ENCODE measurements around the gene CD6. TPM values are rescaled to one million over a fixed set of nuclear protein-coding genes. Genes with fewer than 3 reads are reported as not detected.

CD6 gene
- total RNA-seq, 1 donor from 2014 or later, result 327 TPM

DNA sequence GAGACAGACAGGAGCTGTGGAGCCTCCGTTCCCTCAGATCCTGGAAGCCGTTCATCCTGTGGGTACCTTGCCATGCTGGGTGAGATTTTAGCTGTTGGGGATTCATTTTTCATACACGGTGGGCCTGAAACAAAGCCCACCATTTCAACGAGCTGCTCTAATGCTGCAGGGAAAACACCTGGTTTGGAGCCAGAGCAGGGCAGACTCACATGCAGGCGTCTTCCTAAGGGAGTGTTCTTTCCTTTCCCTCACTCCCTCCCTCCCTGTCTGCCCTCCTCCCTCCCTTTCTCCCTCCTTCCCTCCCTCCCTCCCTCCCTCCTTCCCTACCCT, 52.5 kb downstream of the CD6 start:
- Mint-ChIP-seq H3K4me3 (ENCODE audit: low read depth) (no peak overlapping the region), H3K4me1 (ENCODE audit: low read depth) (peaks cover 87% of the 10 kb centered on the region), H3K27ac (peak overlapping the region; percentile 92), H3K36me3 (ENCODE audit: low read depth) (peaks cover 72% of the 10 kb centered on the region), H3K9me3 (no peaks in the 10 kb centered on the region), H3K27me3 (ENCODE audit: low read depth) (no peaks in the 10 kb centered on the region)
- intact Hi-C loops (cut with micrococcal nuclease), result loop anchor here (2.0 kb wide), 3 partner anchors 17 to 53 kb away; partner anchors contain the start of gene CD6
- no peak for DNase-seq (ENCODE audit: low spot score)

DNA sequence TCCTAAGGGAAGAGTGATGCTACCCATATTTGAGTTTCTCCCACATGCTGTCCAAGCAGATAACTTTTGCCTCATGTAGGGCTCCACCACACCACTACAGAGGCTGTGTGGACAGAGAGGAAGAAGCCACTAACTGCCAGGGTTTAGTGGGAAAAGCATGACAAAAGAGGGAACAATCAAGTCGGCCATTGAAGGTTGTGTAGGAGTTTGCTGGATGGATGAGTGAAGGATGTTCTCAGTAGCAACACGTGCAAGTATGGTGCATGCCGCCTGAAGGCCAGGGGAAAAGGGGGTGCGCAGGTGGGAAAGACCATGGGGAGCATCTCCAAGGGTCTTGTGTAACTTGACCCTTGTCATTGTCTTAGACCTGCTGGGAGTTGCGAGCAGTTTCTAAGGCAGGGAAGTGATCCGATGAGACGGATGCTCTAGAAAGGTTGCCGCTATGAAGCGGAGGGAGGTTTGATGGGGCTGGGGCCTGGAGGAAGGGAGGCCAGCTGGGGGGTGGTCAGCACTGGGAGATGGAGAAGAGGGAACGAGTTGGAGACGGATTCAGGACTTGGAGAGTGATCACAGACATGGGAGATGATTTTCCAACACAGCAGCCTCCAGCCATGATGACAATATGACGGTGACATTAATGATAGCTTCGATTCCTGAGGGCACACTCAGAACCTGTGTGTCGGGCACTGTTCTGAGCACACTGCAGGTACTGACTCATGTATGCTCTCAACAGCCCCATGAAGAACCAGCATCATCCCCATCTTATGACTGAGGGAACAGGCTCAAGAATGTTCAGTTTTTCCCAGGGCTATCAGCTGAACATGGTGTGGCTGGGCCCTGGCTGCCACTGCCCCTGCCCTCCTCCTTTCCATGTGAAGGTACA, 53.7 kb downstream of the CD6 start:
- intact Hi-C loops (cut with micrococcal nuclease), result loop anchor here (1.0 kb wide), 1 partner anchor 36 kb away; no protein-coding TSS in a partner anchor
- Mint-ChIP-seq H3K27me3 (ENCODE audit: low read depth) (no peaks in the 10 kb centered on the region), H3K4me1 (ENCODE audit: low read depth) (peaks cover 91% of the 10 kb centered on the region), H3K27ac (peak overlapping the region; percentile 80), H3K4me3 (ENCODE audit: low read depth) (peak overlapping the region; percentile 84), H3K9me3 (no peaks in the 10 kb centered on the region), H3K36me3 (ENCODE audit: low read depth) (peaks cover 73% of the 10 kb centered on the region)
- DNase-seq (ENCODE audit: low spot score), result no peak

DNA sequence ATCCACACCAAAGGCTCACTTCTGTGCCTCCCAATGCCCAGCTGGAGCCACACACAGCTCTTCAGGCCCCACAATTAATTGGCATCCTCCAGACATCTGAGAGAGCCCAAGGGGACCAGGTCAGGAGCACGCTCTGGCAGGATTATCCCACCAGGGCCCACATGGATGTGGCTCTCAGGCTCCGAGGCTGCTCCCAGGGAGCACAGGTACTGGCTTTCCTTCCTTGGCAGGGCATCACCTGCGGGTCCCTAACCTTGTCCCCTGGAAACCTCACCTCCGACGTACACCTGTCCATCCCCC, 54.3 kb downstream of the CD6 start:
- Mint-ChIP-seq H3K27ac (peak overlapping the region; percentile 80), H3K4me1 (ENCODE audit: low read depth) (peaks cover 87% of the 10 kb centered on the region), H3K9me3 (no peaks in the 10 kb centered on the region), H3K27me3 (ENCODE audit: low read depth) (no peaks in the 10 kb centered on the region), H3K36me3 (ENCODE audit: low read depth) (peaks cover 73% of the 10 kb centered on the region), H3K4me3 (ENCODE audit: low read depth) (peak overlapping the region; percentile 84)
- no peak for DNase-seq (ENCODE audit: low spot score)
- intact Hi-C loops (cut with micrococcal nuclease), result loop anchor here (1.0 kb wide), 3 partner anchors 12 to 36 kb away; no protein-coding TSS in a partner anchor

DNA sequence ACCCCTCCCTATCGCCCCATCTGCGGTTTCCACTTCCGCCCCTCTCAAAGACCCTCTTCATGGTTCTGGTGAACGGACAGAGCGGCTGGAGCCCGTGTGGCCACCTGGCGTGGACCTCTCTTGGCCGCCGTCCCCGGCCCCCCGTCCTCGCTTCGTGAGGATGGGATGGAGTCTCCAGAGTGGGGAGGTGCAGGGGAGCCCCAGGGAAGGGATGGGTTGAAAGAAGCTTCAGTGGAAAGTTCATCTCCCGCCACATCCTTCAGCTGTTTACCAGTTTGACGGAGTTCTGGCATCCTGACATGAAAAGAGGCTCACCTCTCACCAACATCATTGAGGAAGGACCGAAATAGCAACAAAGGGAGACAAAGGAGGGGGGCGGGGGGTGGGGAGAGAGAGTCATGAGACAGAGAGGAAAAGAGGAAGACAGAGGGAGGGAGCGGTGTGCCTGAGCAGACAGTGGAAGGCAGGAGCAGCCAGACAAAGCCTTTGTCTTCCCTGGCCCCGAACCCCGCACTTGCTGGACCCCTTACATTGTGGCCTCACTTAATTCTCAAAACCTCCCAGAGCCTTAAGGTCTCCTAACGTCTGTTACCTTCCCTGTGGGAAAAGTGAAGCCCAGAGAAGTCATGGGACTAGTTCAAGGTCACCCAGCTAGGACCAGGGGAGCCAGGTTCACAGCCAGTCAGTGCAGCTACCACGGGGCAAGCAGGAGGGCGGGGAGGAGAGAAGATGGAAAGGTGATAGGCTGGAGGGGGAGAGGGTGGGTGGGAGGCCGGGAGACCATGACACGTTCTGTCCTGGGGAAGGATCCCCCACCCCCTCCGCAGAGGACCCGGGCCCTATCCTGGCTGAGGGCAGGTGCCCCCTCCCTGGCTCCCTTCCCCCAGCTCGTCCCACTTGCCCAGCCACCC, 54.9 kb downstream of the CD6 start:
- intact Hi-C loops (cut with micrococcal nuclease), result loop anchor here (1.0 kb wide), 2 partner anchors 11 to 16 kb away; no protein-coding TSS in a partner anchor

DNA sequence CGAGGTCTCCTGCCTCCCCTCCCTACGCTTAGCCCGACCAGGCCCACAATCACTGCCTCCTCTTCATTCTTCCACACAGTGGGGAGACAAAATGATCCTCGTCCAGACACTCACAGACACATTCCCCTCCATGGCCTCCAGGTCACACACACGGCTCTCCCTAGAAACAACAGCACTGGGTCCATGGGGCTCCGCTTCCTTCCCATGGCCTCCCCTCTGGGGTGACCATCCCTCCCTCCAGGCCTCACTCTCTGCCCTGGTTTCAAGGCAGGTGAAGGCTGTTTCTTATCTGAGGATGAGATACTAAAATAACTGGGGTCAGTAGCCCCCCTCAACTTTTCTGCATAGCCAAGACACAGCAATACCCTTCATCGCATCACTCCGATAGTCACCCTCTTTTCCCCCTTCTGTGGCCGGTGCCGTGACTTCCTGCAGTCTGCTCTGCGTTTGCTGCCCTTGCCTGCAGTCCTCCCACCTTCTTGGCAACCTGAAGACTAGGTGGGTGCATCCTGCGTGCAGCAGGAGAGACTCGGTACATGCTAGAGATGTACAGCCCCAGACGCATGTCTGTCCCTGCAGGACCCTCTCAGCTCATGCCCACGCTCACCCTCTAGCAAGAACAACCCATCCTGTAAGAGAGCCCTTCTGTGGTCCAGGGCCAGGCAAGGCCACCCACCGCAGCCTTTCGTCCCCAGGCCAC, 55.8 kb downstream of the CD6 start:
- intact Hi-C loops (cut with micrococcal nuclease), result no loop called here

More for the DNA sequence above, 54.9 kb downstream of the CD6 start:
- Mint-ChIP-seq H3K4me3 (ENCODE audit: low read depth) (peak overlapping the region; percentile 84), H3K36me3 (ENCODE audit: low read depth) (peaks cover 71% of the 10 kb centered on the region), H3K27ac (peak overlapping the region; percentile 94), H3K9me3 (no peaks in the 10 kb centered on the region), H3K4me1 (ENCODE audit: low read depth) (peaks cover 82% of the 10 kb centered on the region), H3K27me3 (ENCODE audit: low read depth) (no peaks in the 10 kb centered on the region)
- peak; percentile 59 for DNase-seq (ENCODE audit: low spot score)

DNA sequence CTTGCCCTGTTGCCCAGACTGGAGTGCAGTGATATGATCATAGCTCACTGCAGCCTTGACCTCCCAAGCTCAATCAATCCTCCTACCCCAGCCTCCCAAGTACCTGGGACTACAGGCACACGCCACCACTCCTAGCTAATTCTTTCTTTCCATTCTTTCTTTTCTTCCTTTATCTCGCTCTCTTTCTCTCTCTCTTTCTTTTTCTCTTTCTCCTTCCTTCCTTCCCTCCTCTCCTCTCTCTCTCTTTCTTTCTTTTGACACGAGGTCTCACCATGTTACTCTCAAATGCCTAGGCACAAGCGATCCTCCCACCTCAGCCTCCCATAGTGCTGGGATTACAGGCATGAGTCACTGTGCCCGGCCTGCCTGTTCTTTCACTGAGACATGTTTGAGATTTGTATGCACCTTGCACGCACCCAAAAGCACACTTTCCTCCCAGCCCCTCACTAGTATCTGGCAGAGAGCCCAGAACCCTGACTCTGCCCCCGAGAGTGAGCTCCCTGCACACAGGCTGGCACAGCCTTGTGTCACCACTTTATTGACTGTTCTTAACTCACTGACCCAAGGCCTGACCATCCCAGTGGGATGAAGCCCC, 56.8 kb downstream of the CD6 start:
- Mint-ChIP-seq H3K27me3 (ENCODE audit: low read depth) (no peaks in the 10 kb centered on the region), H3K4me1 (ENCODE audit: low read depth) (peaks cover 75% of the 10 kb centered on the region), H3K27ac (peak overlapping the region; percentile 94), H3K4me3 (ENCODE audit: low read depth) (peak overlapping the region; percentile 84), H3K9me3 (no peaks in the 10 kb centered on the region), H3K36me3 (ENCODE audit: low read depth) (peaks cover 74% of the 10 kb centered on the region)
- DNase-seq (ENCODE audit: low spot score), result no peak
- intact Hi-C loops (cut with micrococcal nuclease), result loop anchor here (1.0 kb wide), 1 partner anchor 27 kb away; no protein-coding TSS in a partner anchor

More for the DNA sequence above, 55.8 kb downstream of the CD6 start:
- Mint-ChIP-seq H3K9me3 (no peaks in the 10 kb centered on the region), H3K27me3 (ENCODE audit: low read depth) (no peaks in the 10 kb centered on the region), H3K4me1 (ENCODE audit: low read depth) (peaks cover 78% of the 10 kb centered on the region), H3K36me3 (ENCODE audit: low read depth) (peaks cover 72% of the 10 kb centered on the region), H3K27ac (peak overlapping the region; percentile 94), H3K4me3 (ENCODE audit: low read depth) (peak overlapping the region; percentile 84)
- no peak for DNase-seq (ENCODE audit: low spot score)

DNA sequence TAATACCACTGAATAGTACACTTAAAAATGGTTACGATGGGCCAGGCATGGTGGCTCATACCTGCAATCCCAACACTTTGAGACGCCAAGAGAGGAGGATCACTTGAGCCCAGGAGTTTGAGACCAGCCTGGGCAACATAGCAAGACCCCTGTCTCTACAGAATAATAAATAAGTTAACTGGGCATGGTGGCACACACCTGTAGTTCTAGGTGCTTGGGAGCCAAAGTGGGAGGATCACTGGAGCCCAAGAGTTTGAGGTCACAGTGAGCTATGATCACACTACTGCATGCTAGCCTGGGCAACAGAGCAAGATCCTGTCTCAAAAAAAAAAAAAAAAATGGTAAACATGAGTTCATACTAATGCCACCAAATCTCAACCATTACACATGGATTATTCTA, 61.3 kb downstream of the CD6 start:
- H3K36me3 Mint-ChIP-seq (ENCODE audit: low read depth), result peaks cover 85% of the 10 kb centered on the region
- H3K27ac Mint-ChIP-seq, result no peak overlapping the region
- H3K4me3 Mint-ChIP-seq (ENCODE audit: low read depth), result no peak overlapping the region
- no peak for DNase-seq (ENCODE audit: low spot score)
- intact Hi-C loops (cut with micrococcal nuclease), result no loop called here
- no peaks in the 10 kb centered on the region for H3K9me3 Mint-ChIP-seq
- H3K4me1 Mint-ChIP-seq (ENCODE audit: low read depth), result peaks cover 65% of the 10 kb centered on the region
- no peaks in the 10 kb centered on the region for H3K27me3 Mint-ChIP-seq (ENCODE audit: low read depth)

DNA sequence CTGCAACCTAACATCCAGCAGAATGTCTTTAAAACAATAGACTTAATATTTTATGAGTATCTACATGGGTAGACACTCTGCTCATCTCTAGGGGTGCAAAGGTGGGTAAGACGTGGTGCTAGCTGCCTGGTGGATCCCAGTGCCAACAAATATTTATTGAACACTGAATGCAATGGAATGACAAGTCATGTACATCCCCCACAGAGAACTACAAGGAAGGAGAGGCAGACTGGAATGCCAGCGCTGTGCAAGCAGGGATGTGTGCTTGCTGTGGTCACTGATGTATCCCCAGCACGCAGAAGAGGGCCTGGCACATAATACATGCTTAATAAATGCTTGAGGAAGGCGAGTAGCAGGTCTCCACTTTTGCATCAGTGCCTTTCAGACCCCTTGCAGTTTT, 61.9 kb downstream of the CD6 start:
- peaks cover 61% of the 10 kb centered on the region for H3K4me1 Mint-ChIP-seq (ENCODE audit: low read depth)
- H3K9me3 Mint-ChIP-seq, result no peaks in the 10 kb centered on the region
- peak overlapping the region; percentile 60 for H3K27ac Mint-ChIP-seq
- peaks cover 82% of the 10 kb centered on the region for H3K36me3 Mint-ChIP-seq (ENCODE audit: low read depth)
- H3K4me3 Mint-ChIP-seq (ENCODE audit: low read depth), result no peak overlapping the region
- no peak for DNase-seq (ENCODE audit: low spot score)
- intact Hi-C loops (cut with micrococcal nuclease), result no loop called here
- H3K27me3 Mint-ChIP-seq (ENCODE audit: low read depth), result no peaks in the 10 kb centered on the region

DNA sequence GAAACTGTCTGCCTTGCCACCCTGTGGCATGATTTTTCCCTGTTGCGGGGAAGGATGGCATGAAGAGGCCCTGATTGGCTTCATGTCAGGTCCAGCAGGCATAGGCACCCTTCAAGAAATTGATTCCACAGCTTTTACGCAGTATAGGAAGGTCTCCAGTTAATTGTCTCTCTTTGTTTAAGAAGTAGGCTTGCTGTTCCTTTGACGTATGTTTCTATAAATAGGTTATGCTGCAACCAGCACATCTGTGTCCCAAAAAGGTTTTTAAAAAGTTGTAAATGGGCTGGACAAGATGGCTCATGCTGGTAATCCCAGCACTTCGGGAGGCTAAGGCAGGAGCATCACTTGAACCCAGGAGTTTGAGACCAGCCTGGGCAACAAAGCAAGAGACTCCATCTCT, 62.6 kb downstream of the CD6 start:
- no peaks in the 10 kb centered on the region for H3K27me3 Mint-ChIP-seq (ENCODE audit: low read depth)
- peak overlapping the region; percentile 12 for H3K27ac Mint-ChIP-seq
- DNase-seq (ENCODE audit: low spot score), result no peak
- H3K4me1 Mint-ChIP-seq (ENCODE audit: low read depth), result peaks cover 58% of the 10 kb centered on the region
- H3K4me3 Mint-ChIP-seq (ENCODE audit: low read depth), result no peak overlapping the region
- intact Hi-C loops (cut with micrococcal nuclease), result no loop called here
- peaks cover 82% of the 10 kb centered on the region for H3K36me3 Mint-ChIP-seq (ENCODE audit: low read depth)
- no peaks in the 10 kb centered on the region for H3K9me3 Mint-ChIP-seq

DNA sequence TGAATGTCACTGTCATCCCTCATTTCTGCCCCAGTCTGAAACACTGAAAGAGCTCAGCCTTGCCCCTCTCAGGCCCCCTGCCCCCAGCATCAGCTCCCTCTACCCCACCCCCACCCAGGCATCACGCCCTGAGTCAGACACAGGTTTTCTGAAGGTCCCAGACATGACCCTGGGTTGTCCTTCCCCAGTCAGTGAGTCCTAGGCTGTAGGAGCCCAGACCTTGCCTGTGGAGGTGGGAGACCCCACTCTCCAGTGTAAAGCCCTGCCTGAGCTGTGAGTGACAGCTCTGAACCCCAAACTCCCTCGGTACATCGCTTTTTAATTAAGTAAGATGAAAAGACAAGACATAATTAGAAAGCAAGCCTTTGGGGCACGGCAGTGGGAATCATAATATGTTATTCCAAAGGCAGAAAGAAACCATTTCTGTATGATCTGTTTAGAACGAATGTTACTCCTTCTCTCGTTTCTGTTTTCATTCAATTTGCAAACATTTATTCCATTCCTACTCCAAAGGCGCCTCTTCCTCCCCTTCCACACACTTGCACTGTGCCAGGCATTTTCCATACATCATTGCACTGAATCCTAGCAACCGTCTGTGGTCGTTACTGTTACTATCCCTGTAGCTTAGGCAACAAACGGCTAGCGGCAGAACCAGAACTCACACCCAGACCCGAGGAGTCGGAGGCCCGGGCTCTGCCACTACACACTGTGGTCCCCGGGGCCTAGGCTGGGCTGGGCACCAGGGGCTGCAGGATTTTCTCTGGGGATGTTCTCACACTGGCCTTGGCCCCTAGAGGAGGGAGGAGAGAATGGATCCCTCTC, 63.4 kb downstream of the CD6 start:
- Mint-ChIP-seq H3K9me3 (no peaks in the 10 kb centered on the region), H3K4me3 (ENCODE audit: low read depth) (peak overlapping the region; percentile 37), H3K36me3 (ENCODE audit: low read depth) (peaks cover 80% of the 10 kb centered on the region), H3K4me1 (ENCODE audit: low read depth) (peaks cover 56% of the 10 kb centered on the region), H3K27me3 (ENCODE audit: low read depth) (no peaks in the 10 kb centered on the region), H3K27ac (peak overlapping the region; percentile 78)
- DNase-seq (ENCODE audit: low spot score), result no peak
- intact Hi-C loops (cut with micrococcal nuclease), result no loop called here

DNA sequence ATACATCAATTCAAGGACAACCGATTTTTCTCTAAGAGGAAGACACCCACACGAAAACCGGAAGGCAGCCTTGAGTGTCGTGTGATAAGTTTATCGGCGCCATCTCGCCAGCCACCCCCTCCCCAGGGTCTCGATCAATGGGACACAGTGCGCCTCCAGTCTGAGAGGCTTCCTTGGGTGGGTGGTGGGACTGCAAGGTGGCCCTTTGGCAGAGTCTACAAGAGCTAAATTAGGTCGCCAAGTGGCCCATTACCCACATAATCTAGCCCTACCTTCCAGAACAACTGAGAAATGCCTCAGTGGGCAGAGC, 64.0 kb downstream of the CD6 start:
- Mint-ChIP-seq H3K4me1 (ENCODE audit: low read depth) (peaks cover 57% of the 10 kb centered on the region), H3K27me3 (ENCODE audit: low read depth) (no peaks in the 10 kb centered on the region), H3K36me3 (ENCODE audit: low read depth) (peaks cover 80% of the 10 kb centered on the region), H3K9me3 (no peaks in the 10 kb centered on the region), H3K4me3 (ENCODE audit: low read depth) (peak overlapping the region; percentile 37), H3K27ac (peak overlapping the region; percentile 78)
- DNase-seq (ENCODE audit: low spot score), result no peak
- intact Hi-C loops (cut with micrococcal nuclease), result no loop called here
